SK-N-MC (cell line): ENCODE results near the gene EMILIN2.

ENCODE experiments used
- DNase-seq: peaks from one replicate; pipeline ENCODE4 v3.0.0-alpha.2; 2011; ENCODE audit warnings: low read depth, low spot score
- H3K27ac ChIP-seq: fragments of 200-600 bp; sonication (generic); 2 replicates; pipeline ENCODE4 v1.5.1; 2016; ENCODE audit warnings: mixed run types
- H3K36me3 ChIP-seq: fragments of 200-600 bp; sonication (generic); 2 replicates; pipeline ENCODE4 v1.6.1; 2017; ENCODE audit warnings: antibody characterized with exemption, low read length, mixed read lengths; ENCODE audit not compliant: insufficient read depth
- H3K4me3 ChIP-seq: fragments of 200-600 bp; sonication (generic); 2 replicates; pipeline ENCODE4 v1.5.1; 2016
- H3K9ac ChIP-seq: fragments of 200-600 bp; sonication (generic); 2 replicates; pipeline ENCODE4 v1.8.0; 2017; ENCODE audit warnings: mixed run types, mixed read lengths; ENCODE audit not compliant: insufficient read length
- H3K9me3 ChIP-seq: fragments of 200-600 bp; sonication (generic); 2 replicates; pipeline ENCODE4 v1.6.1; 2017; ENCODE audit warnings: low read depth, mild to moderate bottlenecking, antibody characterized with exemption, low read length, moderate library complexity, mixed read lengths
- EZH2 ChIP-seq: fragments of 200-600 bp; sonication (generic); IDR thresholded peaks from one replicate; pipeline ENCODE4 v1.6.1; 2017; ENCODE audit warnings: antibody characterized with exemption
- FOXP2 ChIP-seq: optimal IDR thresholded peaks from 2 replicates; pipeline ENCODE3; 2011; ENCODE audit warnings: mild to moderate bottlenecking, moderate library complexity; ENCODE audit not compliant: insufficient read depth; ENCODE audit errors: extremely low read length, control extremely low read depth
- POLR2AphosphoS5 ChIP-seq: IDR thresholded peaks from 2 replicates; pipeline ENCODE4 v1.6.1; 2012; ENCODE audit warnings: mild to moderate bottlenecking, low read depth, low read length, borderline replicate concordance

The EMILIN2 gene

GRCh38 chr18:2869207-2869606, 22.4 kb downstream of the EMILIN2 start:
- TF ChIP-seq FOXP2 (no peak), EZH2 (no peak), POLR2AphosphoS5 (no peak)
- H3K36me3 ChIP-seq = no peaks in the 10 kb centered on the region

GRCh38 chr18:2871111-2871720, 24.4 kb downstream of the EMILIN2 start:
- Histone ChIP-seq H3K9ac (no peak overlapping the region), H3K4me3 (no peak overlapping the region), H3K27ac (no peak overlapping the region), H3K9me3 (no peaks in the 10 kb centered on the region), H3K36me3 (no peaks in the 10 kb centered on the region)
- DNase-seq = no peak
- no peak for TF ChIP-seq EZH2
- TF ChIP-seq POLR2AphosphoS5 = no peak
- no peak for TF ChIP-seq FOXP2

More at GRCh38 chr18:2869207-2869606, 22.4 kb downstream of the EMILIN2 start:
- Histone ChIP-seq H3K4me3 (no peak overlapping the region), H3K9me3 (no peaks in the 10 kb centered on the region), H3K27ac (no peak overlapping the region), H3K9ac (no peak overlapping the region)
- no peak for DNase-seq

- H3K9me3 ChIP-seq = no peaks in the 10 kb centered on the region
- no peak overlapping the region for H3K27ac ChIP-seq
- no peak for DNase-seq
- no peaks in the 10 kb centered on the region for H3K36me3 ChIP-seq
- no peak overlapping the region for H3K9ac ChIP-seq
- no peak overlapping the region for H3K4me3 ChIP-seq
- TF ChIP-seq POLR2AphosphoS5 (no peak), FOXP2 (no peak), EZH2 (no peak)
Measured at GRCh38 chr18:2872095-2872494, 25.3 kb downstream of the EMILIN2 start.

GRCh38 chr18:2874765-2875164, 28.0 kb downstream of the EMILIN2 start:
- H3K9ac ChIP-seq = no peak overlapping the region
- TF ChIP-seq EZH2 (no peak), POLR2AphosphoS5 (no peak), FOXP2 (no peak)
- H3K27ac ChIP-seq = no peak overlapping the region
- H3K36me3 ChIP-seq = no peaks in the 10 kb centered on the region
- no peaks in the 10 kb centered on the region for H3K9me3 ChIP-seq
- H3K4me3 ChIP-seq = no peak overlapping the region
- DNase-seq = no peak

- no peak overlapping the region for H3K4me3 ChIP-seq
- no peak for TF ChIP-seq FOXP2
- no peak for TF ChIP-seq POLR2AphosphoS5
- no peak for TF ChIP-seq EZH2
- no peak overlapping the region for H3K9ac ChIP-seq
- H3K9me3 ChIP-seq = no peaks in the 10 kb centered on the region
- H3K36me3 ChIP-seq = no peaks in the 10 kb centered on the region
- DNase-seq = no peak
- no peak overlapping the region for H3K27ac ChIP-seq
Measured at GRCh38 chr18:2878656-2879330, 32.0 kb downstream of the EMILIN2 start.

GRCh38 chr18:2879889-2880288, 33.1 kb downstream of the EMILIN2 start:
- Histone ChIP-seq H3K9ac (no peak overlapping the region), H3K27ac (no peak overlapping the region), H3K9me3 (no peaks in the 10 kb centered on the region), H3K36me3 (no peaks in the 10 kb centered on the region), H3K4me3 (no peak overlapping the region)
- TF ChIP-seq POLR2AphosphoS5 = no peak
- TF ChIP-seq FOXP2 = no peak
- no peak for TF ChIP-seq EZH2
- no peak for DNase-seq

GRCh38 chr18:2880473-2880872, 33.7 kb downstream of the EMILIN2 start:
- H3K4me3 ChIP-seq = no peak overlapping the region
- no peak for DNase-seq
- no peak overlapping the region for H3K9ac ChIP-seq
- H3K36me3 ChIP-seq = no peaks in the 10 kb centered on the region
- TF ChIP-seq FOXP2 (no peak), POLR2AphosphoS5 (no peak), EZH2 (no peak)
- no peak overlapping the region for H3K27ac ChIP-seq
- H3K9me3 ChIP-seq = no peaks in the 10 kb centered on the region

- no peak overlapping the region for H3K4me3 ChIP-seq
- no peak for DNase-seq
- H3K36me3 ChIP-seq = no peaks in the 10 kb centered on the region
- H3K9ac ChIP-seq = no peak overlapping the region
- TF ChIP-seq EZH2 (no peak), POLR2AphosphoS5 (no peak), FOXP2 (no peak)
- no peaks in the 10 kb centered on the region for H3K9me3 ChIP-seq
- no peak overlapping the region for H3K27ac ChIP-seq
Measured at GRCh38 chr18:2881088-2881839, 34.5 kb downstream of the EMILIN2 start.

GRCh38 chr18:2881840-2882195, 35.0 kb downstream of the EMILIN2 start:
- no peak overlapping the region for H3K4me3 ChIP-seq
- no peak overlapping the region for H3K9ac ChIP-seq
- H3K27ac ChIP-seq = no peak overlapping the region
- DNase-seq = no peak
- TF ChIP-seq POLR2AphosphoS5 (no peak), FOXP2 (no peak), EZH2 (no peak)
- H3K9me3 ChIP-seq = no peaks in the 10 kb centered on the region
- H3K36me3 ChIP-seq = no peaks in the 10 kb centered on the region
